Sigmoid colon (tissue), 7 donors: Measurements from ENCODE around the gene WNT2B. TPM values are rescaled to one million over a fixed set of nuclear protein-coding genes. Genes with fewer than 3 reads are reported as not detected.

ENCODE experiments used
- DNase-seq: peaks from one replicate; pipeline ENCODE4 v3.0.0-alpha.2; 2019
- H3K27ac ChIP-seq, 4 donors: fragments of 200-600 bp; sonication (generic); one replicate each; pipeline ENCODE4 v1.5.1; 2016 to 2019; ENCODE audit warnings: mild to moderate bottlenecking in 1 of 4
- H3K27me3 ChIP-seq, 3 donors: fragments of 200-600 bp; sonication (generic); one replicate each; pipeline ENCODE4 v1.5.1; 2019; ENCODE audit warnings: mild to moderate bottlenecking in 1 of 3
- H3K36me3 ChIP-seq, 4 donors: fragments of 200-600 bp; sonication (generic); one replicate each; pipeline ENCODE4 v1.5.1; 2016 to 2019
- H3K4me1 ChIP-seq, 4 donors: fragments of 200-600 bp; sonication (generic); one replicate each; pipeline ENCODE4 v1.5.1; 2017 to 2019
- H3K4me3 ChIP-seq, 4 donors: fragments of 200-600 bp; sonication (generic); one replicate each; pipeline ENCODE4 v1.5.1; 2017 to 2019; ENCODE audit warnings: mild to moderate bottlenecking in 2 of 4, moderate library complexity in 1 of 4
- H3K9me3 ChIP-seq, 4 donors: fragments of 200-600 bp in 3 of 4; sonication (generic) in 3 of 4; one replicate each; pipeline versions ENCODE4 v1.5.1 to v1.6.1; 2013 to 2019
- EP300 ChIP-seq, 4 donors: sonication (generic); formaldehyde crosslinking; IDR thresholded peaks; one replicate each; pipeline ENCODE4 v1.6.1; 2017; ENCODE audit warnings: antibody characterized with exemption in 4 of 4
- POLR2A ChIP-seq, 2 donors: fragments of 450-650 bp; IDR thresholded peaks; one replicate each; pipeline ENCODE4 v1.6.1; 2016; ENCODE audit warnings: antibody characterized with exemption in 2 of 2, mild to moderate bottlenecking in 2 of 2, moderate library complexity in 2 of 2
- POLR2AphosphoS5 ChIP-seq, 4 donors: sonication (generic); formaldehyde crosslinking; IDR thresholded peaks; one replicate each; pipeline ENCODE4 v1.6.1; 2017; ENCODE audit warnings: antibody characterized with exemption in 4 of 4
- WGBS, 2 donors: extraction: QIAGEN DNeasy Blood & Tissue Kit; methylation state at CpG; one replicate each; pipeline ENCODE4 v1.1.7; 2013; 5-methylcytosine and 5-hydroxymethylcytosine counted together
- intact Hi-C: fragments of 100-400 bp; cut with DNase I; formaldehyde crosslinking; loops from one replicate; pipeline ENCODE4 v1.15.1; 2023
- polyA plus RNA-seq, 3 donors: library from polyadenylated mRNA; stranded (reverse); fragments of 200-250 nt; gene quantifications; one replicate each; pipeline ENCODE4 v1.2.3, GENCODE V29; 2013
- total RNA-seq, 4 donors: library from RNA; depleted of rRNA; stranded (reverse); fragments of >200 nt; gene quantifications; one replicate each; pipeline ENCODE4 v1.1.0, GENCODE V29; 2016
- TF ChIP-seq, protein P1 (sequence below), 4 experiments: fragments of 450-650 bp in 3 of 4; fragments of 200-600 bp in 1 of 4; IDR thresholded peaks; one replicate each; pipeline ENCODE4 v1.5.1; 2016 to 2019; ENCODE audit warnings: antibody characterized with exemption in 4 of 4, mild to moderate bottlenecking in 3 of 4, moderate library complexity in 2 of 4
- donor health status: healthy with polysubstance abuse.
- donor health status: Bipolar disorder and iron deficiency.
- donor health status: healthy.

Gene WNT2B
- total and polyA plus RNA-seq, 7 donors, result 1.2 to 4.2 (median 1.8) TPM

DNA sequence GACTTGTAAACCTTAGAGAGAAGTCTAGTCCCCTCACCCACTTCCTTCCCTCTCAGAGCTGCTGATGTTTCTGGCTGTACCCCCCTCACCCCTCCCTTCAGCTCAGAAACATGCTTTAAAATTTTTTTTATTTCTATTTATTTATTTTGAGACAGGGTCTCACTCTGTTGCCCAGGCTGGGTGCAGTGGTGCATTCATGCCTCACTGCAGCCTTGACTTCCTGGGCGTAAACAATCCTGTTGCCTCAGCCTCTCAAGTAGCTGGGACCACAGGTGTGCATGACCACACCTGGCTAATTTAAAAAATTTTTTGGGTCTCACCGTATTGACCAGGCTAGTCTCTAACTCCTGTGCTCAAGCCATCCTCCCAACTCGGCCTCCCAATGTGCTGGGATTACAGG is 2.9 kb upstream of the WNT2B start:
- no peaks in the 10 kb centered on the region for H3K9me3 ChIP-seq
- no peaks in the 10 kb centered on the region for H3K36me3 ChIP-seq
- H3K27ac ChIP-seq, result no peak overlapping the region
- TF ChIP-seq POLR2AphosphoS5 (IDR thresholded peaks at IDR 0.05) (no peak), POLR2A (IDR thresholded peaks at IDR 0.05) (no peak), EP300 (IDR thresholded peaks at IDR 0.05) (no peak)
- TF ChIP-seq, protein P1, sequence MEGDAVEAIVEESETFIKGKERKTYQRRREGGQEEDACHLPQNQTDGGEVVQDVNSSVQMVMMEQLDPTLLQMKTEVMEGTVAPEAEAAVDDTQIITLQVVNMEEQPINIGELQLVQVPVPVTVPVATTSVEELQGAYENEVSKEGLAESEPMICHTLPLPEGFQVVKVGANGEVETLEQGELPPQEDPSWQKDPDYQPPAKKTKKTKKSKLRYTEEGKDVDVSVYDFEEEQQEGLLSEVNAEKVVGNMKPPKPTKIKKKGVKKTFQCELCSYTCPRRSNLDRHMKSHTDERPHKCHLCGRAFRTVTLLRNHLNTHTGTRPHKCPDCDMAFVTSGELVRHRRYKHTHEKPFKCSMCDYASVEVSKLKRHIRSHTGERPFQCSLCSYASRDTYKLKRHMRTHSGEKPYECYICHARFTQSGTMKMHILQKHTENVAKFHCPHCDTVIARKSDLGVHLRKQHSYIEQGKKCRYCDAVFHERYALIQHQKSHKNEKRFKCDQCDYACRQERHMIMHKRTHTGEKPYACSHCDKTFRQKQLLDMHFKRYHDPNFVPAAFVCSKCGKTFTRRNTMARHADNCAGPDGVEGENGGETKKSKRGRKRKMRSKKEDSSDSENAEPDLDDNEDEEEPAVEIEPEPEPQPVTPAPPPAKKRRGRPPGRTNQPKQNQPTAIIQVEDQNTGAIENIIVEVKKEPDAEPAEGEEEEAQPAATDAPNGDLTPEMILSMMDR (IDR thresholded peaks at IDR 0.05), result no peak
- H3K27me3 ChIP-seq, result peaks cover 18 to 69% (median 30%) of the 10 kb centered on the region in 3 donors
- intact Hi-C loops, result no loop called here
- H3K4me1 ChIP-seq, result peaks cover 0 to 34% (median 30%) of the 10 kb centered on the region in 4 donors
- no peak for DNase-seq
- WGBS, 2 donors, result 75 to 80% methylated on average over 3 of the region's 3 CpGs
- H3K4me3 ChIP-seq, result no peak overlapping the region

DNA sequence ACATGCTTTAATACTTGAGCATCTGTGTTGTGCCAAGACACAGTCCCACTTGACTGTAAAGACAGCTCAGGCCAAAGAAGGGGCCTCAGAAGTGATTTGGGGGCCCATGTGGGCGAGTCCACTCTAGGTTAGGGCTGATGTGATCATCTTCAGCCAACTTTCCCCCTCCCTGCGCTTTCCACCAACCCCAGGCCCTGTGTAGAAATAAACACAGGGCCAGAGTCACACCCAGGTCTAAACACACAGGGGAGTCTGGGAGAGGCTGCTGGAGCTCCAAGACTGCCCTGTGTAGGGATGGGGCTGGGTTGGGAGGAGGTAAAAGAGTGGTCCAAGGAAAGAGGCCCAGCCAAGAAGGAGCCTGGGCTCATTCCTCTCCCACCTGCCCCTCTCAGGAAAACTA is 2.5 kb upstream of the WNT2B start:
- Histone ChIP-seq H3K4me1 (peaks cover 0 to 34% (median 30%) of the 10 kb centered on the region in 4 donors), H3K27ac (no peak overlapping the region), H3K36me3 (no peaks in the 10 kb centered on the region), H3K4me3 (no peak overlapping the region), H3K27me3 (peaks cover 18 to 69% (median 30%) of the 10 kb centered on the region in 3 donors), H3K9me3 (no peaks in the 10 kb centered on the region)
- TF ChIP-seq, protein P1 (IDR thresholded peaks at IDR 0.05), result no peak
- TF ChIP-seq EP300 (IDR thresholded peaks at IDR 0.05), result no peak
- no peak for TF ChIP-seq POLR2AphosphoS5 (IDR thresholded peaks at IDR 0.05)
- TF ChIP-seq POLR2A (IDR thresholded peaks at IDR 0.05), result no peak
- intact Hi-C loops, result no loop called here
- no peak for DNase-seq
- WGBS, 2 donors, result 80 to 83% methylated on average over 2 of the region's 2 CpGs

DNA sequence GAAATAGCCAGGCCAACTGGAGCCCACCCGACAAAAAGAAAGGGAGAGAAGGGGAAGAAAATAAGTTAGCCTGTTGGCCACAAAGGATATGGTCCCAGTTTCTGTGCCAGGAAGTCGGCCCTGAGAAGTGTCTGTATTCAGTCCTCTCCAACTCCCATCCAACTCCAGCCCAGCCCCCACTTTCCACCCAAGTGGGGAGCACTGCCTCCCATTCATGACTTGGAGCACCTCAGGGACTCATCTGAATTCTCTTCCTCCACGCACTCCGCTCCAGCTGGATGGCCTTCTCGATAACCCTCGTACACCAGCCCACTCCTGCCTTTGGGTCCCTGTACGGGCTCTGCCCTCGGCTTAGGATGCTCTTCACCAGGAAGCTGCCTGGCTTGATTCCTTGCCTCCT is 2.0 kb upstream of the WNT2B start:
- no peak overlapping the region for H3K4me3 ChIP-seq
- no peaks in the 10 kb centered on the region for H3K36me3 ChIP-seq
- H3K9me3 ChIP-seq, result no peaks in the 10 kb centered on the region
- no peak for DNase-seq
- intact Hi-C loops, result no loop called here
- H3K27ac ChIP-seq, result no peak overlapping the region
- WGBS, 2 donors, result 93 to 96% methylated on average over 8 of the region's 8 CpGs
- peaks cover 18 to 69% (median 30%) of the 10 kb centered on the region in 3 donors for H3K27me3 ChIP-seq
- TF ChIP-seq, protein P1 (IDR thresholded peaks at IDR 0.05), result no peak
- TF ChIP-seq POLR2A (IDR thresholded peaks at IDR 0.05), result no peak
- H3K4me1 ChIP-seq, result peaks cover 0 to 30% (median 27%) of the 10 kb centered on the region in 4 donors

DNA sequence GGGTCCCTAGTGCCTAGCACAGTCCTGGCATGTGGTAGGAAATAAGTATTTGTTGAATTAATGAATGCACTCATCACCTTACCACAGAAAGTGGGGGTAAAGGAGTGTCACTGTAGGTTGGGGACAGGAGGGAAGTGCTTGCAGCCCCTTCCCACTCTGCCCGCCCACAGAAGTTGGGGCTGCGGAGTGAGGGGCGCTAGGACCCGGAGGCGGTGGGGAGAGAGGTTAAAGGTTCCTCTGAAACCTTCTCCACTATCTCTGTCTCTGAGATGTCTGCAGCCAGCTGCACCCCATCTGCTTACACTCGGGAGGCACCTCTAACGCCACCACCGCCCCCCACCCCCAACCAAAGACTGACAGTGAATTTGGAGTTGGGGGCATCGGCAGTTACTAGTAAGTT is 1.4 kb upstream of the WNT2B start:
- no peak overlapping the region for H3K27ac ChIP-seq
- 83 to 87% methylated on average over 9 of the region's 9 CpGs for WGBS, 2 donors
- TF ChIP-seq POLR2A (IDR thresholded peaks at IDR 0.05) (no peak), EP300 (IDR thresholded peaks at IDR 0.05) (no peak), POLR2AphosphoS5 (IDR thresholded peaks at IDR 0.05) (no peak)
- TF ChIP-seq, protein P1 (IDR thresholded peaks at IDR 0.05), result no peak
- no peaks in the 10 kb centered on the region for H3K9me3 ChIP-seq
- peaks cover 0 to 24% (median 21%) of the 10 kb centered on the region in 4 donors for H3K4me1 ChIP-seq
- DNase-seq, result no peak
- H3K4me3 ChIP-seq, result no peak overlapping the region
- H3K36me3 ChIP-seq, result no peaks in the 10 kb centered on the region
- peaks cover 18 to 67% (median 30%) of the 10 kb centered on the region in 3 donors for H3K27me3 ChIP-seq
- intact Hi-C loops, result no loop called here

DNA sequence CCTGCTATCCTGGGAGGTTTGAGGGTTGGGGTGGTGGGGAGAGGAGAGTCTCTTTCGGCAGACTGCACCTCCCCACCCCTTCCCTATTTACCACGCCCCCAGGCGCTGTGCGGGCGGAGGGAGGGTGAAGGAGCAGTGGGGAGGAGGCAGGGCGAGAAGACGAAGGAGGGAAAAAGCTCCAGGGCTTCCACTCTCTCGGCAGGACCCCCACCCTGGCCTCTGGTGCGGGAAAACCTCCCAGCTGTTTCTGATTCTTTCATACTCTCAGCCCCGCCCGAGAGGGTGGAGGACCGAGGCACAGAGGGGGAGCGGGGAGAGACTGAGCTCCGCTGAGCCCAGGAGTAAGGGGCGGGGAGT is 866 bp upstream of the WNT2B start:
- 1 to 2% methylated on average over 15 of the region's 15 CpGs for WGBS, 2 donors
- intact Hi-C loops, result no loop called here
- Histone ChIP-seq H3K36me3 (no peaks in the 10 kb centered on the region), H3K9me3 (no peaks in the 10 kb centered on the region), H3K27ac (peak overlapping the region in 1 of 4 donors; percentile 1), H3K4me1 (peaks cover 0 to 19% (median 18%) of the 10 kb centered on the region in 4 donors), H3K27me3 (peaks cover 18 to 62% (median 30%) of the 10 kb centered on the region in 3 donors), H3K4me3 (peak overlapping the region; percentile 17 to 54 (median 46))
- DNase-seq, result no peak
- no peak for TF ChIP-seq EP300 (IDR thresholded peaks at IDR 0.05)
- TF ChIP-seq, protein P1 (IDR thresholded peaks at IDR 0.05), result no peak
- no peak for TF ChIP-seq POLR2AphosphoS5 (IDR thresholded peaks at IDR 0.05)
- no peak for TF ChIP-seq POLR2A (IDR thresholded peaks at IDR 0.05)
